Upper lobe of right lung (tissue), 1 donor: ENCODE data around the gene DGKH. TPM values are rescaled to one million over a fixed set of nuclear protein-coding genes. Genes with fewer than 3 reads are reported as not detected.

Experiments used
- ATAC-seq: fragments of 200-7000 bp; cut with Tn5 transposase; one replicate; pipeline ENCODE4 v1.9.1; 2020; ENCODE audit warnings: mild to moderate bottlenecking, moderate library complexity
- DNase-seq: peaks from one replicate; pipeline ENCODE4 v3.0.0-alpha.2; 2020
- H3K27ac ChIP-seq: fragments of 200-600 bp; one replicate; pipeline ENCODE4 v1.8.0; 2022
- H3K27me3 ChIP-seq: fragments of 200-600 bp; one replicate; pipeline ENCODE4 v1.8.0; 2022; ENCODE audit warnings: mild to moderate bottlenecking
- H3K36me3 ChIP-seq: fragments of 200-600 bp; one replicate; pipeline ENCODE4 v1.8.0; 2022
- H3K4me1 ChIP-seq: fragments of 200-600 bp; one replicate; pipeline ENCODE4 v1.8.0; 2022
- H3K4me3 ChIP-seq: fragments of 200-600 bp; one replicate; pipeline ENCODE4 v1.8.0; 2022; ENCODE audit warnings: mild to moderate bottlenecking
- H3K9me3 ChIP-seq: fragments of 200-600 bp; one replicate; pipeline ENCODE4 v1.8.0; 2022
- CTCF ChIP-seq: fragments of 200-600 bp; IDR thresholded peaks from one replicate; pipeline ENCODE4 v1.8.0; 2022; ENCODE audit warnings: antibody characterized with exemption
- intact Hi-C: fragments of 100-400 bp; cut with DNase I; formaldehyde crosslinking; loops from one replicate; pipeline ENCODE4 v1.11.0; 2022
- total RNA-seq: library from RNA; stranded (reverse); fragmentation: NEBNext Ultra II Directional; extraction: Animal tissue kit (Norgen Biotek cat#: 25700); gene quantifications from one replicate; pipeline ENCODE4 v1.2.1, GENCODE V29; 2021
- donor health status: DM: no; HTN: yes; CAD: no; lungs with severe emphysema.

Gene DGKH
- total RNA-seq, 1 donor from 2014 or later, result 21.3 TPM

DNA sequence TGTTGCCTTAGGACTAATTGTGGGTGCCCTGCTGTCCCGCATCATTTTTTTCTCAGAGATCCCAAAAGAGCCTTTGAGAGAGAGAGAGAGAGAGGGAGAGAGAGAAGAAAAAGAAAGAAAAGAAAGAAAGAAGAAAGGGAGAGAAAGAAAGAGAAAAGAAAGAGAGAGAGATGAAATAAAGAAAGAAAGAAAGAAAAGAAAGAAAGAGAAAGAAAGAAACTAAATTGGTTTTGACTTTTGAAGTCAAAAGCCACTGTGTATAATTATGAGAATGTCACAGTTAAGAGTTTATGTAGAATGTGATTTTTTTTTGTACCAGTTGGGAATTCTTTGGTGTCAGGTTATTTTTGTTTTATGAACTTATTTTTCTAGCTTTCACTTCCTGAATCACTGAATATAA lies 180.1 kb downstream of the DGKH start:
- intact Hi-C loops, result no loop called here
- DNase-seq (no peak), ATAC-seq (no peak)
- Histone ChIP-seq H3K4me3 (no peak overlapping the region), H3K4me1 (no peaks in the 10 kb centered on the region), H3K36me3 (peaks cover 19% of the 10 kb centered on the region), H3K27me3 (no peaks in the 10 kb centered on the region), H3K9me3 (no peaks in the 10 kb centered on the region), H3K27ac (no peak overlapping the region)
- no peak for TF ChIP-seq CTCF

GRCh38 chr13:42229287-42229686 lies 180.8 kb downstream of the DGKH start:
- intact Hi-C loops, result no loop called here
- no peaks in the 10 kb centered on the region for H3K9me3 ChIP-seq
- H3K4me1 ChIP-seq, result no peaks in the 10 kb centered on the region
- no peaks in the 10 kb centered on the region for H3K27me3 ChIP-seq
- H3K27ac ChIP-seq, result no peak overlapping the region
- DNase-seq, result no peak
- no peak for TF ChIP-seq CTCF
- no peak for ATAC-seq
- H3K36me3 ChIP-seq, result peaks cover 13% of the 10 kb centered on the region
- H3K4me3 ChIP-seq, result no peak overlapping the region

DNA sequence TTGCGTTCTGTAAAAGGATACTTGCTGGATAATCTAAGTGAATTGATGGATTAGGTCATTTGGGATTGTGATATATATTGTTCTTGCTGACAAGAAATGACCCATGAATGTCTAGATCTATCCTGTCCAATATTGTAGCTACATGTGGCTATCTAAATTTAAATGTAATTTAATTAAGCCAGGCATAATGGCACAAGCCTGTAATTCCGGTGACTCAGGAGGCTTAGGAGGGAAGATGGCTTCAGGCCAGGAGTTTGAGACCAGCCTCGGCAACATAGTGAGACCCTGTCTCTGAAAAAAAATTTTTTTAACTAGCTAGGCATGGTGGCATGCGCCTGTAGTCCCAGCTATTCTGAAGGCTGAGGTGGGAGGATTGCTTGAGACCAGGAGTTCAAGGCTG lies 184.2 kb downstream of the DGKH start:
- intact Hi-C loops, result no loop called here
- Histone ChIP-seq H3K27me3 (no peaks in the 10 kb centered on the region), H3K27ac (no peak overlapping the region), H3K4me1 (no peaks in the 10 kb centered on the region), H3K36me3 (no peaks in the 10 kb centered on the region), H3K9me3 (no peaks in the 10 kb centered on the region), H3K4me3 (no peak overlapping the region)
- DNase-seq, result no peak
- ATAC-seq, result no peak
- TF ChIP-seq CTCF, result no peak

GRCh38 chr13:42233726-42234125 lies 185.3 kb downstream of the DGKH start:
- no peak for DNase-seq
- no peaks in the 10 kb centered on the region for H3K36me3 ChIP-seq
- H3K27me3 ChIP-seq, result no peaks in the 10 kb centered on the region
- no peak for ATAC-seq
- H3K9me3 ChIP-seq, result no peaks in the 10 kb centered on the region
- H3K4me1 ChIP-seq, result no peaks in the 10 kb centered on the region
- no peak overlapping the region for H3K27ac ChIP-seq
- intact Hi-C loops, result no loop called here
- H3K4me3 ChIP-seq, result no peak overlapping the region
- no peak for TF ChIP-seq CTCF

DNA sequence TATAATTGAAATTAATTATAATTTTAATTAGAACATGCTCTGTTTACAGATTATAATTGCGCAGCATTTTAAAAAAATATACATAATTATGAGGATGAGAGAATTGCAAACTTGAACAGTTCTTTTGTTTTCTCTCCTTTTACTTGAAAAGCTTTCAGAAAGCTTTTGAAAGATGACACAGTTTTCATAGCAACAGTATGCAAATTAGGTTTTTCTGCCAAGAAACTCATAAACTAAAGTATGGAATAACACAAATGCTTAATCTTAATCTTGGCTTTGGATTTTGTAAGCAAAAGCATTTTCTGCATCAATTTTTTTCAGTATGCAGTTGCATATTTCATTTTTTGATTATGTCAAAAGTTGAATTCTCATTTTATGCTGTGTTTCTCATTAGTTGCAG lies 190.7 kb downstream of the DGKH start:
- Histone ChIP-seq H3K4me1 (no peaks in the 10 kb centered on the region), H3K27ac (no peak overlapping the region), H3K36me3 (no peaks in the 10 kb centered on the region), H3K27me3 (no peaks in the 10 kb centered on the region), H3K4me3 (no peak overlapping the region), H3K9me3 (no peaks in the 10 kb centered on the region)
- DNase-seq (no peak), ATAC-seq (no peak)
- no peak for TF ChIP-seq CTCF
- intact Hi-C loops, result no loop called here

GRCh38 chr13:42239644-42240043 lies 191.2 kb downstream of the DGKH start:
- Histone ChIP-seq H3K36me3 (no peaks in the 10 kb centered on the region), H3K27me3 (no peaks in the 10 kb centered on the region), H3K4me1 (no peaks in the 10 kb centered on the region), H3K4me3 (no peak overlapping the region), H3K9me3 (no peaks in the 10 kb centered on the region), H3K27ac (no peak overlapping the region)
- intact Hi-C loops, result no loop called here
- DNase-seq, result no peak
- no peak for ATAC-seq
- TF ChIP-seq CTCF, result no peak
